Sigmoid colon (tissue), 4 donors: ENCODE measurements around the gene PRKRIP1.

Experiments used
- CTCF ChIP-seq, 4 experiments: fragments of 450-650 bp in 3 of 4; fragments of 200-600 bp in 1 of 4; IDR thresholded peaks; one replicate each; pipeline ENCODE4 v1.5.1; 2016 to 2019; ENCODE audit warnings: antibody characterized with exemption in 4 of 4, mild to moderate bottlenecking in 3 of 4, moderate library complexity in 2 of 4
- POLR2A ChIP-seq, 2 donors: fragments of 450-650 bp; IDR thresholded peaks; one replicate each; pipeline ENCODE4 v1.6.1; 2016; ENCODE audit warnings: antibody characterized with exemption in 2 of 2, mild to moderate bottlenecking in 2 of 2, moderate library complexity in 2 of 2
- POLR2AphosphoS5 ChIP-seq, 4 donors: sonication (generic); formaldehyde crosslinking; IDR thresholded peaks; one replicate each; pipeline ENCODE4 v1.6.1; 2017; ENCODE audit warnings: antibody characterized with exemption in 4 of 4

DNA sequence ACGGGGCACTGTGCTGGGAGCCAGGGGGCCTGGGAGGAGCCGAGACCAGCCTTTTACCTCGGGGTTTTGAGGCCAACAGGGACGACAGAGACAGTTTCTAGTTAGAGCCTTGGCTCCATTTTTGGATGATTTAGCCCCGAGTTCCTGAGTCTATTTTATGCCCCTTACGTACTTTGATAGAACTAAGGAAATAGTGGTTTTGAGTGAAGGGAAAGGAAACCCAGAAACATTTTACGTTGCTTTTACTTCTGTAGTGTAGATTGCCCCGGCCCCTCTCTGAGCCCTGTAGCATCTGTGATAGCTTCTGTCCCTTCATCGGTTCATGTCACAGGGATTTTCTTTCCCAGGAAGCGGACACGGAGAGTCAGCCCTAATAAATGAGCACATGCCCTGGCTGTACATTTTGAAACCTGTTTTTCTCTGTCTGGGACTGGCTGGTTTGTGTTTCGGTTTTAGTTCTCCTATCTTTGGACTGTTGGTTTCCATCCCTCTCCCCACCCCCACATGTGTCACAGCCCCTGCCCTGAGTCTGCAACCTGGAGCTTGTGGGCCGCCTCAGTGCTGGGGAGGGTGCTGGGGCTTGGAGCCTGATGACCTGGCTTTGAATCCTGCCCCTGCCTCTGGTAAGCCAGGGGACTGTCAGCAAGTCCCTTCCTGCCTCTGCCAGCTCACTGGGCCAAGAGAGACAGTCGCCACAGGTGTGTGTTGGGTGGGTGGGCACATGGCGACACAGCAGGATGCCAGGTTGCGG is 30.3 kb downstream of the PRKRIP1 start:
- TF ChIP-seq CTCF (IDR thresholded peaks at IDR 0.05) (no peak), POLR2AphosphoS5 (IDR thresholded peaks at IDR 0.05) (no peak), POLR2A (IDR thresholded peaks at IDR 0.05) (no peak)
